Measurements from ENCODE around the gene CDC20. TPM values are rescaled to one million over a fixed set of nuclear protein-coding genes. Genes with fewer than 3 reads are reported as not detected.

The CDC20 gene
- total and polyA plus RNA-seq, 7 experiments from 2014 or later = 0.38 to 101 (median 0.78) TPM; not detected in 2

DNA sequence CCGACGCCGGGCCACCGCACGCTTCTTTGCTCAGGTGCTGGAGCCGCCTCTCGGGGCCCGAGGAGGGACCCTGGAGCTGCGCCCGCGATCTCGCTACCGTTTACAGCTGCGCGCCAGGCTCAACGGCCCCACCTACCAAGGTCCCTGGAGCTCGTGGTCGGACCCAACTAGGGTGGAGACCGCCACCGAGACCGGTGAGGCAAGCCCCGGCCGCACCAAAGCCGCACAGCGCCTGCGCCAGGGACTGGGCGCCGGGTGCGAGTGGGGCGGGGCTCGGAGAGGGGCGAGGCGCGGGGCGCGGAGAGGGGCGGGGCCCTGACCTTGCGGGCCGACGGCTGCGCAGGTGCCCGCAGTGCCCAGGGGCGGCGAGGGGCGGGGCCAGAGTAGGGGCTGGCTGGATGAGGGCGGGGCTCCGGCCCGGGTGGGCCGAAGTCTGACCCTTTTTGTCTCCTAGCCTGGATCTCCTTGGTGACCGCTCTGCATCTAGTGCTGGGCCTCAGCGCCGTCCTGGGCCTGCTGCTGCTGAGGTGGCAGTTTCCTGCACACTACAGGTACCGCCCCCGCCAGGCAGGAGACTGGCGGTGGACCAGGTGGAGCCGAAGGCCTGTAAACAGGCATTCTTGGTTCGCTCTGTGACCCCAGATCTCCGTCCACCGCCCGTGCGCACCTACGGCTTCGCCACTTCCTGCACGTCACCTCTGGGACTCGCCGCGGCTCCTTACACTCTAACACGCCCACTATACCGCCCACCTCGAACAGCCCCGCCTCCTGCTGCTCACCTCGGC, 9.8 kb upstream of the CDC20 start:
- H3K9me3 ChIP-seq (ENCODE audit: control insufficient read depth in 2 of 3, low read length in 3 of 3) = no peaks in the 10 kb centered on the region

DNA sequence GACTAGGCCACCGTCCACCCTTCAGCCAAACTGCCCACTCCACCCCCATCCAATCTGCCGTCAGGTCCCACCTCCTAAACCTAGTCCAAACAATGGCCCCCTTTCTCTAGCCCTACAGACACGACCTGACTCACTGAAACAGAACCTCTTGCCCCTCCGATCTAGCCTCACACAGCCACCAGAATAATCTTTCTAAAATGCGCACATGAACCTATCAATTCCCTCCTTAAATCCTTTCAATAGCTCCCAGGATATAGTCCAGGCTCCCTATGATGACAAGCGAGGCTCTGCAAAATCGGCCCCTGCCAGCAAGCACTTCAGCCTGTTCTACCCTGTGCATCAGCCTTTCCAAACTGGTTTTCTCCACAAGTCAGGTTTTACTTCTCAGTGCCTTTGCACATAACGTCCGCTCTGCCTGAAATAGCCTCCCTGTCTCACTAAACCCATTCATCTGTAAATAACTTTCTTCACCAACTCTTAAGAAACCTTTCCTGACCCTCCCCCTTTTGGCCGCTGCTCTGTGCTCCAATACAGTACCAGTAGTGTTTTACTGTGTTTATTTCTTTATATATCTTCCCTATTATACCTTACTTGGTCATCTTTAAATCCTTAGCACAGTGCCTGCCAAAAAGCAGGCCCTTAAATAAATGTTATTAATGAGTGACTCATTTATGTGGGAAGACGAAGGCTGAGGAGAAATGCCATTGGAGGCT, 9.0 kb upstream of the CDC20 start:
- H3K4me3 Mint-ChIP-seq = peak overlapping the region; percentile 68 to 89 (median 79)
- ATAC-seq = no peak
- H3K4me1 ChIP-seq (ENCODE audit: control insufficient read depth in 2 of 2, insufficient read depth in 2 of 2, low read length in 2 of 2) = peaks cover 0 to 4% of the 10 kb centered on the region in 2 donors
- CTCF ChIA-PET = no interaction called here
- H3K27me3 Mint-ChIP-seq = no peaks in the 10 kb centered on the region
- no peaks in the 10 kb centered on the region for H3K9me3 Mint-ChIP-seq
- peak overlapping the region; percentile 79 for H3K27ac ChIP-seq (ENCODE audit: low read depth, low read length)
- DNase-seq = no peak
- peak overlapping the region; percentile 35 for H3K4me3 ChIP-seq (ENCODE audit: low read length)
- H3K27me3 ChIP-seq (ENCODE audit: control insufficient read depth in 2 of 2, insufficient read depth in 2 of 2, low read length in 2 of 2) = no peaks in the 10 kb centered on the region
- H3K4me1 Mint-ChIP-seq = peaks cover 8 to 11% (median 9%) of the 10 kb centered on the region in 7 donors
- intact Hi-C loops (cut with micrococcal nuclease) = loop anchor here in 1 of 2 donors (1.0 to 10.0 kb wide), 3 partner anchors 9 to 305 kb away; partner anchors contain the start of genes CDC20, ELOVL1 and KDM4A
- no peaks in the 10 kb centered on the region for H3K36me3 Mint-ChIP-seq
- H3K36me3 ChIP-seq (ENCODE audit: control insufficient read depth in 2 of 3, insufficient read depth in 3 of 3, low read length in 3 of 3) = no peaks in the 10 kb centered on the region
- no peaks in the 10 kb centered on the region for H3K9me3 ChIP-seq (ENCODE audit: control insufficient read depth in 2 of 3, low read length in 3 of 3)
- POLR2A ChIA-PET = no interaction called here
- H3K27ac Mint-ChIP-seq = peak overlapping the region; percentile 60 to 97 (median 94)

More for the DNA sequence above, 9.8 kb upstream of the CDC20 start:
- DNase-seq (peak; percentile 26 to 79 (median 58)), ATAC-seq (peak; percentile 91)
- Mint-ChIP-seq H3K4me3 (peak overlapping the region; percentile 68 to 89 (median 79)), H3K36me3 (no peaks in the 10 kb centered on the region), H3K9me3 (no peaks in the 10 kb centered on the region), H3K4me1 (peaks cover 8 to 11% (median 9%) of the 10 kb centered on the region in 7 donors), H3K27me3 (no peaks in the 10 kb centered on the region), H3K27ac (peak overlapping the region; percentile 60 to 97 (median 94))
- peaks cover 0 to 4% of the 10 kb centered on the region in 2 donors for H3K4me1 ChIP-seq (ENCODE audit: control insufficient read depth in 2 of 2, insufficient read depth in 2 of 2, low read length in 2 of 2)
- peak overlapping the region; percentile 35 for H3K4me3 ChIP-seq (ENCODE audit: low read length)
- H3K27ac ChIP-seq (ENCODE audit: low read depth, low read length) = peak overlapping the region; percentile 79
- ChIA-PET POLR2A (interaction anchor here (0.9 to 1.3 kb wide), 2 partner anchors 10 to 41 kb away, joined by 4 read pairs; partner anchors contain the start of gene CDC20), CTCF (no interaction called here)
- no peaks in the 10 kb centered on the region for H3K36me3 ChIP-seq (ENCODE audit: control insufficient read depth in 2 of 3, insufficient read depth in 3 of 3, low read length in 3 of 3)
- no peaks in the 10 kb centered on the region for H3K27me3 ChIP-seq (ENCODE audit: control insufficient read depth in 2 of 2, insufficient read depth in 2 of 2, low read length in 2 of 2)
- intact Hi-C loops (cut with micrococcal nuclease) = loop anchor here in 1 of 2 donors (1.0 kb wide), 2 partner anchors 9 to 19 kb away; partner anchors contain the start of genes CDC20 and ELOVL1

DNA sequence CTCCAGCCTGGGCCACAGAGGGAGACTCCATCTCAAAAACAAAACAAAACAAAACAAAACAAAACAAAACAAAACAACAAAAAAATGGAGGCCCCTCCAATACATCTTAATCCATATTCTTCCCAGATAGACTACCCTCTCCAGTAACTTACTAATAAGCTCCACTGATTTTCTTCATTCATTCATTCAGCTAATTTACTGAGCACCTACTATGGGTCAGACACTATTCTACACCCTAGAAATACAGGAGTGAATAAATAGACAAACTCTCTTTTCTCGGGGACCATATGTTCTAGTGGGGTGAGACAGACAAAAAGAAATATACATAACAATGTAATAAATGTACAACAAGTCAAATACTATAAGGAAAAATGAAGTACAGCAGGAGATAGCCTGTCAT, 7.8 kb upstream of the CDC20 start:
- H3K36me3 Mint-ChIP-seq = peaks cover 0 to under 1% (median 0%) of the 10 kb centered on the region in 5 donors
- ChIA-PET POLR2A (interaction anchor here (0.7 kb wide), 1 partner anchor 13 kb away, joined by 3 read pairs; no protein-coding TSS in a partner anchor), CTCF (no interaction called here)
- peaks cover 0 to 4% of the 10 kb centered on the region in 2 donors for H3K4me1 ChIP-seq (ENCODE audit: control insufficient read depth in 2 of 2, insufficient read depth in 2 of 2, low read length in 2 of 2)
- peak overlapping the region in 6 of 9 donors; percentile 25 to 86 (median 64) for H3K27ac Mint-ChIP-seq
- peaks cover 8 to 12% (median 9%) of the 10 kb centered on the region in 7 donors for H3K4me1 Mint-ChIP-seq
- no peaks in the 10 kb centered on the region for H3K9me3 ChIP-seq (ENCODE audit: control insufficient read depth in 2 of 3, low read length in 3 of 3)
- H3K4me3 ChIP-seq (ENCODE audit: low read length) = no peak overlapping the region
- H3K27me3 Mint-ChIP-seq = no peaks in the 10 kb centered on the region
- no peak overlapping the region for H3K4me3 Mint-ChIP-seq
- no peaks in the 10 kb centered on the region for H3K9me3 Mint-ChIP-seq
- DNase-seq (no peak), ATAC-seq (no peak)
- no peak overlapping the region for H3K27ac ChIP-seq (ENCODE audit: low read depth, low read length)
- no peaks in the 10 kb centered on the region for H3K36me3 ChIP-seq (ENCODE audit: control insufficient read depth in 2 of 3, insufficient read depth in 3 of 3, low read length in 3 of 3)
- intact Hi-C loops (cut with micrococcal nuclease) = loop anchor here in 1 of 2 donors (10.0 kb wide), 1 partner anchor 304 kb away; the partner anchor contains the start of gene KDM4A
- H3K27me3 ChIP-seq (ENCODE audit: control insufficient read depth in 2 of 2, insufficient read depth in 2 of 2, low read length in 2 of 2) = no peaks in the 10 kb centered on the region

DNA sequence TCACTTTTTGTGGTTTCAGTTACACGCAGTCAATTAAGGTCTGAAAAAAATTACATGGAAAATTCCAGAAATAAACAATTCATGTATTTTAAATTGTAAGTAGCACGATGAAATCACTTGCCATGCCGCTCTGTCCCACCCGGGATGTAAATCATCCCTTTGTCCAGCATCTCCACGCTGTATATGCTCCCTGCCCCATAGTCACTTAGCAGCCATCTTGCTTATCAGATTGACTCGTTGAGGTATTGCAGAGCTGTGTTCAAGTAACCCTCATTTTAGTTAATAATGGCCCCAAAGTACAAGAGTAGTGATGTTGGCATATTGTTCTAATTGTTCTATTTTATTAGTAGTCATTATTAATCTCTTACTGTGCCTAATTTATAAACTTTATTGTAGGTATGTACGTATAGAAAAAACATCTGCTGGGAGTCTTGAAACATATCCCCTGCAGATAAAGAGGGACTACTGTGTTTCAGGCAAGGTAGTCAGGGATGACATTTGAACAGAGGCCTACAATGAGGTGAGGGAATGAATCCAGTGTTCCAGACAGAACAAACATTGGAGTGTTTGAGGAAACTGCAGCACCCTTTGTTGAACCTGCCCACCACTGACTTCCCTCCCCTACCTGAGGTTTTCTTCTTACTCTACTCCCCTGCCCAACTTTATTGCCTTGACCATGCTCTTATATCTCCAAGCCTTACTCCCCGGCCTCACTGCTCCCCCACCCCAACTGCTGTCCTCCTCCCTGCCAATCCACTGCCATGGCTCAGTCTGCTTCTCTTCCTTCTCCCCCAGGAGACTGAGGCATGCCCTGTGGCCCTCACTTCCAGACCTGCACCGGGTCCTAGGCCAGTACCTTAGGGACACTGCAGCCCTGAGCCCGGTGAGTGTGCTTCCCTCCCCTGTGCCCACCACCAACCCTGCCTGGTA, 7.1 kb upstream of the CDC20 start:
- Histone ChIP-seq H3K4me1 (ENCODE audit: control insufficient read depth in 2 of 2, insufficient read depth in 2 of 2, low read length in 2 of 2) (peaks cover 0 to 4% of the 10 kb centered on the region in 2 donors), H3K27me3 (ENCODE audit: control insufficient read depth in 2 of 2, insufficient read depth in 2 of 2, low read length in 2 of 2) (no peaks in the 10 kb centered on the region), H3K4me3 (ENCODE audit: low read length) (no peak overlapping the region), H3K27ac (ENCODE audit: low read depth, low read length) (no peak overlapping the region), H3K9me3 (ENCODE audit: control insufficient read depth in 2 of 3, low read length in 3 of 3) (no peaks in the 10 kb centered on the region), H3K36me3 (ENCODE audit: control insufficient read depth in 2 of 3, insufficient read depth in 3 of 3, low read length in 3 of 3) (no peaks in the 10 kb centered on the region)
- ATAC-seq (no peak), DNase-seq (no peak)
- intact Hi-C loops (cut with micrococcal nuclease) = loop anchor here in 1 of 2 donors (10.0 kb wide), 1 partner anchor 303 kb away; the partner anchor contains the start of gene KDM4A
- ChIA-PET POLR2A (no interaction called here), CTCF (no interaction called here)
- H3K4me3 Mint-ChIP-seq = no peak overlapping the region
- H3K27me3 Mint-ChIP-seq = no peaks in the 10 kb centered on the region
- peaks cover 8 to 13% (median 9%) of the 10 kb centered on the region in 7 donors for H3K4me1 Mint-ChIP-seq
- H3K36me3 Mint-ChIP-seq = peaks cover 0 to 1% (median 0%) of the 10 kb centered on the region in 5 donors
- H3K27ac Mint-ChIP-seq = peak overlapping the region in 6 of 9 donors; percentile 25 to 84 (median 51)
- no peaks in the 10 kb centered on the region for H3K9me3 Mint-ChIP-seq

DNA sequence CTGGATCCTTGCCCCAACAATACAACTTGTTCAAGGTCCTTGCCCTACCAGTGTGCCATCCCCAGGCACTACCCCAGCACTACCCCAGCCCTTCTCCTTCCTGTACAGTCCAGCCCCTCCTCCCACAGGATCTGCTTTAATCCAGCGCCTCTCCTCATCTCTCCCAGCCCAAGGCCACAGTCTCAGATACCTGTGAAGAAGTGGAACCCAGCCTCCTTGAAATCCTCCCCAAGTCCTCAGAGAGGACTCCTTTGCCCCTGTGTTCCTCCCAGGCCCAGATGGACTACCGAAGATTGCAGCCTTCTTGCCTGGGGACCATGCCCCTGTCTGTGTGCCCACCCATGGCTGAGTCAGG, 6.5 kb upstream of the CDC20 start:
- Mint-ChIP-seq H3K4me3 (no peak overlapping the region), H3K36me3 (peaks cover 0 to 5% (median 0%) of the 10 kb centered on the region in 5 donors), H3K9me3 (no peaks in the 10 kb centered on the region), H3K27me3 (no peaks in the 10 kb centered on the region), H3K4me1 (peaks cover 8 to 16% (median 9%) of the 10 kb centered on the region in 7 donors), H3K27ac (peak overlapping the region in 3 of 9 donors; percentile 10 to 84 (median 58))
- Histone ChIP-seq H3K4me3 (ENCODE audit: low read length) (no peak overlapping the region), H3K27me3 (ENCODE audit: control insufficient read depth in 2 of 2, insufficient read depth in 2 of 2, low read length in 2 of 2) (no peaks in the 10 kb centered on the region), H3K36me3 (ENCODE audit: control insufficient read depth in 2 of 3, insufficient read depth in 3 of 3, low read length in 3 of 3) (no peaks in the 10 kb centered on the region), H3K27ac (ENCODE audit: low read depth, low read length) (no peak overlapping the region), H3K9me3 (ENCODE audit: control insufficient read depth in 2 of 3, low read length in 3 of 3) (no peaks in the 10 kb centered on the region), H3K4me1 (ENCODE audit: control insufficient read depth in 2 of 2, insufficient read depth in 2 of 2, low read length in 2 of 2) (peaks cover 0 to 4% of the 10 kb centered on the region in 2 donors)
- no peak for DNase-seq
- ChIA-PET POLR2A (no interaction called here), CTCF (no interaction called here)
- intact Hi-C loops (cut with micrococcal nuclease) = loop anchor here in 1 of 2 donors (10.0 kb wide), 1 partner anchor 302 kb away; the partner anchor contains the start of gene KDM4A
- no peak for ATAC-seq

DNA sequence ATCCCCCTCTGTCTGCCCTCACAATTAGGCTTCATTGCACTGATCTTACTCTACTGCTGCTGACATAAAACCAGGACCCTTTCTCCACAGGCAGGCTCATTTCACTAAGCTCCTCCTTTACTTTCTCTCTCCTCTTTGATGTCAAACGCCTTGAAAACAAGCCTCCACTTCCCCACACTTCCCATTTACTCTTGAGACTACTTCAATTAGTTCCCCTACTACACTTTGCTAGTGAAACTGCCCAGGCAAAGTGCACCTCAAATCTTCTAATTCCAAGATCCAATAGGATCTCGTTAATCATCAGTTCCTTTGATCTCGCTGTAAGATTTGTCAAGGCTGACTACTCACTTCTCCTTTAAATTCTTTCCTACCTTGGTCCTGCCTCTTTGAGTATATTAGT, 5.9 kb upstream of the CDC20 start:
- Mint-ChIP-seq H3K4me1 (peaks cover 9 to 19% (median 11%) of the 10 kb centered on the region in 7 donors), H3K9me3 (no peaks in the 10 kb centered on the region), H3K27me3 (no peaks in the 10 kb centered on the region), H3K27ac (peak overlapping the region in 2 of 9 donors; percentile 64 to 84), H3K36me3 (peaks cover 0 to 5% (median 0%) of the 10 kb centered on the region in 5 donors), H3K4me3 (no peak overlapping the region)
- ChIA-PET CTCF (no interaction called here), POLR2A (no interaction called here)
- Histone ChIP-seq H3K27me3 (ENCODE audit: control insufficient read depth in 2 of 2, insufficient read depth in 2 of 2, low read length in 2 of 2) (no peaks in the 10 kb centered on the region), H3K4me1 (ENCODE audit: control insufficient read depth in 2 of 2, insufficient read depth in 2 of 2, low read length in 2 of 2) (peaks cover 0 to 4% of the 10 kb centered on the region in 2 donors), H3K27ac (ENCODE audit: low read depth, low read length) (no peak overlapping the region), H3K9me3 (ENCODE audit: control insufficient read depth in 2 of 3, low read length in 3 of 3) (no peaks in the 10 kb centered on the region), H3K4me3 (ENCODE audit: low read length) (no peak overlapping the region), H3K36me3 (ENCODE audit: control insufficient read depth in 2 of 3, insufficient read depth in 3 of 3, low read length in 3 of 3) (no peaks in the 10 kb centered on the region)
- ATAC-seq (no peak), DNase-seq (no peak)
- intact Hi-C loops (cut with micrococcal nuclease) = loop anchor here in 1 of 2 donors (10.0 kb wide), 1 partner anchor 302 kb away; the partner anchor contains the start of gene KDM4A

All from naive thymus-derived CD4-positive, alpha-beta T cell (primary cell).